NCI-H748 (cell line): ENCODE measurements around the gene AK2.
"Not testable (repeated sequence)": the region's sequence is repeated elsewhere in the genome, so short reads cannot be mapped to it uniquely, and the experiment has no call there.

Source experiments
- DNase-seq: peaks from one replicate; lab custom pipeline; 2025; ENCODE audit not compliant: unreplicated experiment; lab: John Stamatoyannopoulos, UW

AK2 gene

GRCh38 chr1:32977546-32978087, 59.1 kb downstream of the AK2 start:
- no peak for DNase-seq

- DNase-seq = not testable (repeated sequence)
Observed at GRCh38 chr1:32975055-32975454, 61.6 kb downstream of the AK2 start.

GRCh38 chr1:32973458-32973857, 63.2 kb downstream of the AK2 start:
- DNase-seq = not testable (repeated sequence)

GRCh38 chr1:32972814-32973428, 63.8 kb downstream of the AK2 start:
- peak; percentile 88 for DNase-seq

- no peak for DNase-seq
Observed at GRCh38 chr1:32971576-32971975, 65.1 kb downstream of the AK2 start.

GRCh38 chr1:32971156-32971555, 65.5 kb downstream of the AK2 start:
- no peak for DNase-seq

- DNase-seq = no peak
Observed at GRCh38 chr1:32969566-32969965, 67.1 kb downstream of the AK2 start.

GRCh38 chr1:32967888-32968568, 68.7 kb downstream of the AK2 start:
- no peak for DNase-seq

DNA sequence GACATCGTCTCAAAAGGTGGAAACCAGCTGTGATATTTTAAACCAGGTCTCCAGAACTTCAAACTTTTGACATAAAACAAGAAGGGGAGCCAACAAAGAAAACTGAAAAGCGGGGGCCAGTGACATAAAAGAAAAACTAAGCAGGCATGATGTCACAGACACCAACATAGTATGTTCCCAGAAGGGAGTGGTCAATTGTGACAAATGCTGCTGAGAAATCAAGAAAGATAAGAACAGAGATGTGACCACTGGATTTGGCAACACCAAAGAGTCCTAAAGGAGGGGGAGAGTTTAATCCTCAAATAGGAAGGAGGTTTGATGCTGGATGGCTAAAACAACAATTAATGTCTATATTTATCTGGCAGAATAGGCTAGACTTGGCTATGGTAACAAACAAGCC, 69.8 kb downstream of the AK2 start:
- no peak for DNase-seq

GRCh38 chr1:32965251-32965747, 71.4 kb downstream of the AK2 start:
- no peak for DNase-seq

DNA sequence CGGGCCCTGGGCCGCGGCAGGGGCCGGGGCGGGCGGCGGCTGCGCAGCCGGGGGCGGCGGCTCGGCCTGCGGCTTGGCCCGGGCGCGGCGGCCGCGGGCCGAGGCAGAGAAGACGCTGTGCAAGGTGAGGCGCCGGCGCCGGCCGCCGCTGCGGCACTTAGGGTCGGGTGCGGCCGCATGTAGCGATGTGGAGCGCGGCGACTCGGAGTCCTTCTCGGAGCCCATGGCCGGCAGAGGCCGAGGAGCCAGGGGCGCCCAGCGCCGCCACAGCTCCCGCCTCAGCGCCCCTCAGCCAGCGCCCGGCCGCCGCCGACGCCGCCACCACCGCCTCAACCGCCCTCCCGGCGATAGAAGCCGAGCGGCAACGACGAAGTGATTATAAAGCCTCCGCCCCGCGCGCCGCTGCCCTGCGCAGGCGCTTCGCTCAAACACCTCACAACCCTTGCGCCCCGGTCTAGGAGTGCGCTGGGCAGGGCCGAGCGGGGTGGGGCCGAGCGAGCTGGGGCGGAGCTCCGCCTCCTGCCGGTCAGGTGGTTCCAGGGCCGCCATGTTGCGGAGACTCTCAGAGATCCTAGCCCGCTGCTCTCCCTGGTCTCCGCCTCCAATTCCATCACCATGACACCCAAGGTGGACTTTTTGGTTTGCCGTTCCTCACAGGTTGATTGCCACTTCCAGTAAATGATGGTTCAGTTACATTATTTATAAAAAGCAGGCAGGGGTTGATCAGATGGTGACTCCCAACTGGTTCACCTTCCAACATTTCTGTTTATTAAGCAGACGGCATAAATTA, 72.0 kb downstream of the AK2 start, which contains the start of gene RNF19B:
Gene RNF19B, minus strand, starts transcription at position 349 of the 790 bp plus-strand sequence. Its CDS starts 124 bp downstream, at position 225.
- DNase-seq = peak; percentile 95

DNA sequence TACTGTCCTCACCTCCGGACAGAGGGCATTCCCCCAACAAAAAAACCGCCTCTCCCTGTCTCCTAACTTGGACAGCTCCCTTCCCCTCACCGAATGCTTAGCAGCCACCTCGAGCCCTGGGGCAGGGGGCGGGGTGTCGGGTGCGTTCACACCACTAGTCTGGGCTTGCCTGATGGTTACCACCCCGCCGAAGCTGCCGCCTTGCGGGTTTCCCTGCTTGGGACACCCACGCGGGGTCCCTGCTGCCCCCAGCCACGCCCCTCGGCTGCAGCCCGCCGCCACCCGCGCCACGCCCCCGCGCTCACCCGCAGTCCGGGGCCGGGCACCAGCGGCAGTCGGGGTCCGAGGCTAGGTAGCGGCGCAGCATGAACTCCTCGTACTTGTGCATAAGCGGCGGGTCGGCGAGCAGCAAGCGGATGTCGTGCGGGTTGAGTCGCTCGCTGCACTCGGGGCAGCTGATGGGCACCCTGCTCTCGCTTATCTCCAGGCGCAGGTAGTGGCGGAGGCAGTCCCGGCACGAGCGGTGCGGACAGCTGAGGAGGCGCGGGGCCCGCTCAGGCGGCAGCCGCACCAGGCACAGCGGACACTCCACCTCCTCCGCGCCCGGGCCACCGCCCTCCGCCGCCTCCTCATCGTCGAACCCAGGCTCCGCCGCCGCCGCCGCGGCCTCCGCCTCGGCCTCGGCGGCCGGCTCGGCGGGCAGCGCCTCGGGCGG, 72.8 kb downstream of the AK2 start:
- DNase-seq = peak; percentile 64

GRCh38 chr1:32962248-32962896, 74.3 kb downstream of the AK2 start:
- no peak for DNase-seq

DNA sequence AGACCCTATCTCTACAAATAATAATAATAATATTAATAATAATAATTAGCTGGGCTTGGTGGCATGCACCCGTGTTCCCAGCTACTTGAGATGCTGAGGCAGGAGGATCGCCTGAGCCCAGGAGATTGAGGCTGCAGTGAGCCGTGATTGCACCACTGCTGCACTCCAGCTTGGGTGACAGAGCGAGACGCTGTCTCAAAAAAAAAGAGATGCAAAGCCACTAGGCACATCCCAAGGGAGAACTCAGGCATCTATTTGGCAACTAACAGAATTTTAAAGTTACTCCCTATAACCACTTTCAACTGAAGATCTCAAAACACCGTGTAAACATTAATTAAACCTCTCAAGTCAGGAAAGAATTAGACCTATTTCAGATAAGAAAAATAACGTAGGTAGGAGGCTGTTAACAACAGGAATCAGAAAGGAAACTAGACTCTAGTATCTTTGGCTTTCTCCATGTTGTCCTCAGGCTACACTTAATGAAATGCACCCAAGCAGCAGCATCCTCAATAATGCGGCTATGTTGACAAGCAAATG, 75.8 kb downstream of the AK2 start:
- no peak for DNase-seq

DNA sequence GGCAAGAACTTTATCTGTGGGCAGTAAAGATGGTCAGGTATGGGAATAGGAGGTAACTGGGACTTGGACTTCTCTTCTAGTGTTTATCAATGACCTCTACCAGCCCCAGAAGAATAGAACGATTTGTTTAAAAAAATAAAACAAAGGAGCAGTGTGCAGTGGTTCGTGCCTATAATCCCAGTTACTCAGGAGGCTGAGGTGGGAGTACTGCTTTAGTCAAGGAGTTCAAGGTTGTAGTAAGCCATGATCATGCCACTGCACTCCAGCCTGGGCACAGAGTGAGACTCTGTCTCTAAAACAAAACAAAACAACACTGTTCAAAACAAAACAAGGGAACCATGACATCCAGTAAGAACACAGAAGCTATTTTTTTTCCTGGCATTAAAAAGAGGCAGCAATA, 76.3 kb downstream of the AK2 start:
- DNase-seq = no peak

- no peak for DNase-seq
Observed at GRCh38 chr1:32958827-32959226, 77.9 kb downstream of the AK2 start.
